Adrenal gland (tissue), 5 donors: ENCODE results near the gene HIBADH.

Experiments
- CTCF ChIP-seq, 6 experiments: fragments of 450-650 bp in 4 of 6; fragments of 200-600 bp in 2 of 6; sonication (generic) in 1 of 6; IDR thresholded peaks; 1 replicate in 5 of 6; 2 replicates in 1 of 6; pipeline versions ENCODE4 v1.5.1 to v1.8.0; 2016 to 2021; ENCODE audit warnings: antibody characterized with exemption in 6 of 6, mild to moderate bottlenecking in 2 of 6, moderate library complexity in 1 of 6
- POLR2A ChIP-seq, 2 donors: fragments of 450-650 bp; IDR thresholded peaks; one replicate each; pipeline ENCODE4 v1.6.1; 2017; ENCODE audit warnings: antibody characterized with exemption in 2 of 2, mild to moderate bottlenecking in 2 of 2, moderate library complexity in 1 of 2
- donor health status: DM: no; HTN: no; CAD: no.

DNA sequence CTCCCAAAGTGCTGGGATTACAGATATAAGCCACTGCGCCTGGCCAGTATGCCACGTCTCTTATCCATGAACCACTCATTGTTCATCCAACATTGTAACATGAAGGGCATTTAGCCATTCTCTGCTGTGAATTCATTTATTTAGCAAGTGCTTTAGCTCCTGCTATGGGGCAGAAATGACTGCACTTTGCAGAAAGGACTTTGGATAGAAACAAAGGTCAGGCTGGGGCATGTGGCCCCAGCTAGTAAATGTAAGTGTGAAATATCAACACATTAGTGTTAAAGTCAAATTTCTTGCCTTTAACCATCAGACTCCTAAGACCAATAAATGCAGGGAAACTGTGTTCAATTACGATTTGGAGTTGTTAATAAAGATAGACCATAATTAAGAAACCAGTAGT is 49.5 kb upstream of the HIBADH start:
- TF ChIP-seq POLR2A (IDR thresholded peaks at IDR 0.05) (no peak), CTCF (IDR thresholded peaks at IDR 0.05) (no peak)
